BE2C (cell line): Measurements from ENCODE around the gene ARMC5.

Source experiments
- DNase-seq: peaks from one replicate; pipeline ENCODE4 v3.0.0-alpha.2; 2020
- H3K27me3 ChIP-seq: fragments of 250-450 bp; sonication (Bioruptor Pico); 2 replicates; pipeline ENCODE4 v1.5.1; 2020; ENCODE audit warnings: mild to moderate bottlenecking
- H3K36me3 ChIP-seq: fragments of 250-450 bp; sonication (Bioruptor Pico); 2 replicates; pipeline ENCODE4 v1.5.1; 2020; ENCODE audit warnings: mild to moderate bottlenecking
- H3K4me1 ChIP-seq: fragments of 250-450 bp; sonication (Bioruptor Pico); 2 replicates; pipeline ENCODE4 v1.5.1; 2020
- H3K4me3 ChIP-seq: 2 replicates; pipeline ENCODE4 v1.5.1; 2011; ENCODE audit warnings: low read depth, low read length
- H3K9me3 ChIP-seq: fragments of 250-450 bp; sonication (Bioruptor Pico); 2 replicates; pipeline ENCODE4 v1.5.1; 2020
- CTCF ChIP-seq: IDR thresholded peaks from 2 replicates; pipeline ENCODE4 v1.5.1; 2012; ENCODE audit warnings: mild to moderate bottlenecking, low read depth, low read length

Gene ARMC5

GRCh38 chr16:31486045-31486444 lies 26.7 kb downstream of the ARMC5 start:
- peaks cover 14% of the 10 kb centered on the region for H3K27me3 ChIP-seq
- no peak overlapping the region for H3K4me3 ChIP-seq
- no peaks in the 10 kb centered on the region for H3K36me3 ChIP-seq
- H3K9me3 ChIP-seq: no peaks in the 10 kb centered on the region
- no peak for TF ChIP-seq CTCF
- no peak for DNase-seq
- no peaks in the 10 kb centered on the region for H3K4me1 ChIP-seq

DNA sequence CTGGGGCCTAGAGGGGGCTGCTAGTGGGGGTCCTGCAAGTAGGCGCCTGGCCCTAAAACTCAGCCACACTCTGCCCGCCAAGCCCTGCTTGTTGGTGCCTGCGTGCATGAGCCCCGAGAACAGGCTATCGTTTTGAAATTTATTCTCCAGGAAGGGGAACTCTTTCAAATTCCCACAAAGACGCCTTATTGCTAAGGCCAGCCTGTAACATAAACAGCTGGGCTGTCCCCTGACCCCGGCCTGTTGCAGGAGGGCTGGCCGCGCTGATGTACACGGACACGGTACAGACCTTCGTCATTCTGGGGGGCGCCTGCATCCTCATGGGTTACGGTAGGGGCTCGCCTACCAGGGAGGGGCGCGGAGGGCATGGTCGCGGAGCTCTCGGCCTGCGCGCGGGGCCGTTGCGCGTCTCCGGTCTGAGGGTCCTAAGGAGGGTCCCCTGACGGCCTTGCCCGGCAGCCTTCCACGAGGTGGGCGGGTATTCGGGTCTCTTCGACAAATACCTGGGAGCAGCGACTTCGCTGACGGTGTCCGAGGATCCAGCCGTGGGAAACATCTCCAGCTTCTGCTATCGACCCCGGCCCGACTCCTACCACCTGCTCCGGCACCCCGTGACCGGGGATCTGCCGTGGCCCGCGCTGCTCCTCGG lies 27.9 kb downstream of the ARMC5 start:
- peak overlapping the region; percentile 51 for H3K4me3 ChIP-seq
- no peaks in the 10 kb centered on the region for H3K4me1 ChIP-seq
- H3K36me3 ChIP-seq: no peaks in the 10 kb centered on the region
- no peaks in the 10 kb centered on the region for H3K9me3 ChIP-seq
- DNase-seq: no peak
- H3K27me3 ChIP-seq: peaks cover 14% of the 10 kb centered on the region
- TF ChIP-seq CTCF: no peak

- DNase-seq: peak; percentile 54
- Histone ChIP-seq H3K9me3 (no peaks in the 10 kb centered on the region), H3K4me3 (peak overlapping the region; percentile 51), H3K4me1 (no peaks in the 10 kb centered on the region), H3K27me3 (peaks cover 14% of the 10 kb centered on the region), H3K36me3 (no peaks in the 10 kb centered on the region)
- no peak for TF ChIP-seq CTCF
Observed at GRCh38 chr16:31487720-31488467, 28.6 kb downstream of the ARMC5 start.

DNA sequence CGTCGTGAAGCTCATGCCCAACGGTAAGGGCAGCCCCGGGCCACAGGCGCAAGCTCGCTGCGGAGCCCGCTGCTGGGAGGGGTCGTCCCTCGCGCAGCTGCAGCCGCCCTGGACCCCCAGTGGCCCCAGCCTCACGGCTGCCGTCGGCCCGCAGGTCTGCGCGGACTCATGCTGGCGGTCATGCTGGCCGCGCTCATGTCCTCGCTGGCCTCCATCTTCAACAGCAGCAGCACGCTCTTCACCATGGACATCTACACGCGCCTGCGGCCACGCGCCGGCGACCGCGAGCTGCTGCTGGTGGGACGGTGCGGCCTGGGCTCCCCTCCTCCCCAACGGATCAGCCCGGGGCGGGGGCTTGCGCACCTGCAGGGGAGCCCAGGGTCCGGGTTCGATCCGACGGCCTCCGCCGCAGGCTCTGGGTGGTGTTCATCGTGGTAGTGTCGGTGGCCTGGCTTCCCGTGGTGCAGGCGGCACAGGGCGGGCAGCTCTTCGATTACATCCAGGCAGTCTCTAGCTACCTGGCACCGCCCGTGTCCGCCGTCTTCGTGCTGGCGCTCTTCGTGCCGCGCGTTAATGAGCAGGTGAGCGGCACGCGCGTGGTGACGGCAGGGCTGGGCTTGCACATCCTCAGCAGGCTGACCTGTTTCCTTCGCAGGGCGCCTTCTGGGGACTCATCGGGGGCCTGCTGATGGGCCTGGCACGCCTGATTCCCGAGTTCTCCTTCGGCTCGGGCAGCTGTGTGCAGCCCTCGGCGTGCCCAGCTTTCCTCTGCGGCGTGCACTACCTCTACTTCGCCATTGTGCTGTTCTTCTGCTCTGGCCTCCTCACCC lies 29.4 kb downstream of the ARMC5 start:
- Histone ChIP-seq H3K4me1 (no peaks in the 10 kb centered on the region), H3K9me3 (no peaks in the 10 kb centered on the region), H3K27me3 (peaks cover 14% of the 10 kb centered on the region), H3K36me3 (no peaks in the 10 kb centered on the region), H3K4me3 (no peak overlapping the region)
- DNase-seq: no peak
- no peak for TF ChIP-seq CTCF

DNA sequence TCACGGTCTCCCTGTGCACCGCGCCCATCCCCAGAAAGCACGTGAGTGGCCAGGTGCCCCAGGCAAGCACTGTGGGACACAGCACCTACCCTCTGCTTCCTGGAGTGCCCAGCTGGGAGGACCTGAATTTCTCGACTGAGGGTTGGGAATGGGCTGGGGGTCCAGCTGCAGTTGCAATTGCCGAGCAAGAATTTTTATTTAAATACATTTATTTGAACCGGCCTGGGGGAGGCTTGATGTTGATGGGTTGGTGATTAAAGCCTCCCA lies 29.9 kb downstream of the ARMC5 start:
- DNase-seq: no peak
- Histone ChIP-seq H3K36me3 (no peaks in the 10 kb centered on the region), H3K9me3 (no peaks in the 10 kb centered on the region), H3K4me1 (no peaks in the 10 kb centered on the region), H3K4me3 (no peak overlapping the region), H3K27me3 (peaks cover 14% of the 10 kb centered on the region)
- TF ChIP-seq CTCF: no peak
